ENCODE data around the gene THBS2.
"Not testable (repeated sequence)": the region's sequence is repeated elsewhere in the genome, so short reads cannot be mapped to it uniquely, and the experiment has no call there.

Gene THBS2

DNA sequence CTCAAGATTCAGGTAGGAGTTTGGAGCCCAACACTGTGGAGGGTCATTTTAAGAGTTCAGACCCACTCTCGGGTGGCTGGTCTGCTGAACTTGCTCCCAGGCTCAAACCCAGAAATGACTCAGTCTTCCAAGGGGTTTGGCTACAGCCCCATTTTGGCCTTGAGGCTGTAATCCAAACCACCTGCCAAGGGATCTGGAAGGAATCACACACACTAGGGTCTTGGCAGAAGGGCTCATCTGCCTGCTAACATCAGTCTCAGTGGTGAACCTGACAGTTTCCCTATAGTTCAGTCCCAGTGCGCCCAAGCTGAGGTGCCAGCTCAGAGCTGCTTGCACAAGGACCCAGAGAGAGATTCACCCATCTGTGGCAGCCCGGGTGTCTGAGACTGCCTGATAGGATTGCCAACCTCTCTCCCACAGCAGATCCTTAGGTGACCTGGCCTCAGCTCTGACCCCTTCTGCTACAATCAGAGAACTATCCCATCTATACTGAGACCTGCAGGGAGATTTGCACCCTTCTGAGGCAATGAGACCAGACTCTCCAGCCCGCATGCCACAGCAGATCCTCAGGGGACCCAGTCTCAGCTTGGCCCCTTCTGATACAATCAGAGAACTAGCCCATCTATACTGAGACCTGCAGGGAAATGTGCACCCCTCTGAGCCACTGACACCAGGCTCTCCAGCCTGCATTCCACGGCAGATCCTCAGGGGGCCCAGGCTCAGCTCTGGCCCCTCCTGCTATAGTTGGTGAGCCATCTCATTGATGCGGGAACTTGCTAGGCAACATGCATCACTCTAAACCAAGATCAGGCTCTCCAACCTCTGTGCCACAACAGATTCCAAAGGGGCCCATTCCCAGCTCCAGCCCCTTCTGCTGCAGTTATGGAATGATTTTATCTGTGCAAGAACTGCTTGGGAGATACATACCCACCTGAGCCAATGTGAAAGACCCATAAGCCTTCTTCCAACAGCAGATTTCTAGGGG is 48.2 kb downstream of the THBS2 start:
- DNase-seq, result no peak

DNA sequence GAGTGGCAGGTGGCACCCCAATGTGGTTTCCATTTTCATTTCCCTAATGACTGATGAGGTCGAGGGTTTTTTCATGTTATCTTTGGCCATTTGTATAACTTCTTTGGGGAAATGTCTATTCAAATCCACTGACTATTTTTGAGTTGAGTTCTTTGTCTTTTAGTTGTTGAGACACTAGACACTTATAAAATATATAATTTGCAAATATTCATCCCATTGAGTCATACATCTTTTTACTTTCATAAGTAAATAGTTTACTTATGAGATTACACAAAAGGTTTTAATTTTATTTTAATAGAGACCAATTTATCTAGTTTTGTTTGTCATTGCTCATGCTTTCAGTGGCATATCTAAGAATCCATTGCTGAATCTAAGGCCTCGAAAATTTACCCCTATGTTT is 49.5 kb downstream of the THBS2 start:
- no peak for DNase-seq

DNA sequence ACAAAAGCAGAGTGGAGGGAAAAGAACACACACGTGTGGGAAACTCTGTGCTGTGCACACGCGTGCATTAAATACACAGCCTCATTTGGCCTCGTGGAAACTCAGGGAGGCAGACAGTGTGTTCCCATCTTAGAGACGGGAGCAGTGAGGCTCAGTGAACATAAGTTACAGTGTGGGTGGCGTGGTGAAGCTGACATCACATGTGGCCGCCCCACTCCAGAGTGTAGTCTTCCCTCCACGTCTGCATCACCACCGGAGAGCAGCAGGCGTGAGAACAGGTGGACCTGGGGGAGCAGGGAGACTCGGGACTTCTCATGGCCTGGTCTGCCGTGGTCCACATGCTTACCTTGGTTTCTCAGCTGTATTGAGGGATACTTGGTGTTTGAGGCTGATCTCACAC is 51.7 kb downstream of the THBS2 start:
- no peak for DNase-seq

DNA sequence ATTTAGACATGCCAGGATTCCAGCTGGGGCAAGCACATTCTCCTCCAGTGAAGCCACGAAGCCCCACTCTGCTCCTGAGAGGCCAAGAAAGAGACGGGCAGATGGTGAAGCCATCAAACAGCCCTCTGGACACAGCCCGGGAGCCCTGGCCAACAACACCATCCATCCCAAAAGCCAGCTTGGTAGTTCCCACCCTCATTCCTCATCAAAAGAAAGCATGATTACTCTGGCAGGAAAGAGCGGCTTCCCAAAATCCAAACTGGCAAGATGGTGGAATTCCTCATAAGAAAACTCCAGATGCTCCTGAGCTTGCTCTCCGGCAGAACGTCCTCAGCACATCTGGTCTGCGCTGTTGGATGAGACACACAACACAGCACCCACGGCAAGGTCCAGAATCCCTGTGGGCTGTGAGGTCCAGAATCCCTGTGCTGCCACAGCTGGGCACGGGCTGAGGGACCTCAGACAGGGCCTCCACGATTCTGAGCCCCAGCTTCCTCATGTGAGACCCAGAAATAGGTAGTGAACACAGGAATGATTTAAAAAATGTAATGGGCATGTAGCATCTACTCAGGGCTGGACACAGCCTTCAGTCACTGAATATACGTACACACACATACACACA is 52.6 kb downstream of the THBS2 start:
- no peak for DNase-seq

DNA sequence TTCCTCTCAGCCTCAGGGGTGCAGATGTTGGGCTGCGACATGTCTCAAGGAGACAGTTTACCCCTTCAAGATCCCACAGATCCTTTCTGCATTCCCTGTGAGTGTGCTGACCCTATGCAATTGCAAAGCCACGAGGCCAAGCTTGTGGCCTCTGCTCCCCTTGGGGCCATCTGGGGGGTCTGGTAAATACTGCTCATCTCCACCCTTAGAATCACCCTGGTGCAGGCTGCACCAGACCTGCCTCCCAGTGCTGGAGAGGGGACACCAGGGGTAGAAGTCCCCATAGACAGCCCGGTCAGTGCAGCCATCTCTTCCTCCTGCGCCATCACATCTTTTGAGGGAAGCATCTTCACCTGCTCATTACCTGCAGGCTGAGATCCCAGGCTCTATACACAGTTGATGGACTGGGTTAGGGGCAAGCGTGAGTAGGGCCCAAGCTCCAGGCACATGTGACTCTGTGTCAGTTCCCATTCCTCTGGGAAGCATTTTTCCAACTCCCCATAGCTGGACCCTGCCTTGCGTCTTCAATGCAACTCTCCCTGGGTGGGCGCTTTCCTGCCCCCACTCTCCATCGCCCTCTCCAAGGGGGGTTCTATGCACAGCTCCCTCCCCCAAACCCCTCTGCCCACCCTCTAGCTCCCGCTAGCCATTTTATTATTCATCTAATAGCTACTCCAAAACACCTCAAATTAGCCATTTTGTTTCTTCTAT is 53.9 kb downstream of the THBS2 start:
- no peak for DNase-seq

DNA sequence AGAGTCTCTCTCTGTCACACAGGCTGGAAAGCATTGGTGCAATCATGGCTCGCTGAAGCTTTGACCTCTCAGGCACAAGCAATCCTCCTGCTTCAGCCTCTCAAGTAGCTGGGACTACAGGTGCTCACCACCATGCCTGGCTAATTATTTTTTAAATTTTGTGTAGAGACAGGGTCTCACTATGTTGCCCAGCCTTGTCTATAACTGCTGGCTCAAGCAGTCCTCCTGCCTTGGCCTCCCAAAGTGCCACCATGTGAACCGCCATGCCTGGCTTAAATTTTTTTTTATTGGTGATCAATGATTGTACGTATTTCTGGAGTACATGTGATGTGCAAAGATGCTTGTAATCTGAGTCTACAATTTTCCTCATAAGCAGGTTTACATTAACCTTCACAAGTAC is 54.8 kb downstream of the THBS2 start:
- DNase-seq, result no peak

DNA sequence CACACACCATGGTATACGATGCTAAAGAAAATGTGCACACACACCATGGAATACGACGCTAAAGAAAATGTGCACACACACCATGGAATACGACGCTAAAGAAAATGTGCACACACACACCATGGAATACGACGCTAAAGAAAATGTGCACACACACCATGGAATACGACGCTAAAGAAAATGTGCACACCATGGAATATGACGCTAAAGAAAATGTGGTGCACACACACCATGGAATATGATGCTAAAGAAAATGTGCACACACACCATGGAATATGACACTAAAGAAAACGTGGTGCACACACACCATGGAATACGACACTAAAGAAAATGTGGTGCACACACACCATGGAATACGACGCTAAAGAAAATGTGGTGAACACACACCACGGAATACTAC is 55.7 kb downstream of the THBS2 start:
- not testable (repeated sequence) for DNase-seq

DNA sequence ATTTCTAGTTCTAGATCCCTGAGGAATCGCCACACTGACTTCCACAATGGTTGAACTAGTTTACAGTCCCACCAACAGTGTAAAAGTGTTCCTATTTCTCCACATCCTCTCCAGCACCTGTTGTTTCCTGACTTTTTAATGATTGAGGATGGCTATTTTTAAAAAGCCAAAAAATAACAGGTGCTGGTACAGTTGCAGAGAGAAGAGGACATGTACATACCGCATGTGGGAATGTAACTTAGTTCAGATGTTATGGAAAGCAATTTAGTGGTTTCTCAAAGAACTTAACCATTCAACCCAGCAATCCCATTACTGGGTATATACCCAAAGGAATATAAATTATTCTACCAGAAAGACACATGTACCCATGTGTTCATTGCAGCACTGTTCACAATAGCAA is 57.4 kb downstream of the THBS2 start:
- DNase-seq, result not testable (repeated sequence)

DNA sequence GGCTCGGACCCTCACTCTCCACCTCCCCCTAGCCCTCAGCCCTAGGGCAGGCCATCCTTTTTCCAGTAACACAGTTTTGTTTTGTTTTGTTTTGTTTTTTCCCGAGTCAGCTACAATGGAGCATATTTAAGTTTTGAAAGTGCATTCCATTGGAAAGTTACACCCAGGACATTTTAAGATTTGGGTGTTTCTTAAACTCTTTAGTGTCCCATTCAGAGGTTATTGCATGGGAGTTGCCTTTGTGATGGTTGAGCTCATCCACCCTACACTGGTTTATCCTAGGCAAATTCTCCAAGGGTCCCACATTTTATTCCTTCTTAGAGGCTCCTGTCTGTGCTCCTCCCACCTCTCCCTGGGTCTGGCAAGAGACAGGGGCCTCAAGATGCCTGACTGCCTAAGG is 58.9 kb downstream of the THBS2 start:
- DNase-seq, result no peak

DNA sequence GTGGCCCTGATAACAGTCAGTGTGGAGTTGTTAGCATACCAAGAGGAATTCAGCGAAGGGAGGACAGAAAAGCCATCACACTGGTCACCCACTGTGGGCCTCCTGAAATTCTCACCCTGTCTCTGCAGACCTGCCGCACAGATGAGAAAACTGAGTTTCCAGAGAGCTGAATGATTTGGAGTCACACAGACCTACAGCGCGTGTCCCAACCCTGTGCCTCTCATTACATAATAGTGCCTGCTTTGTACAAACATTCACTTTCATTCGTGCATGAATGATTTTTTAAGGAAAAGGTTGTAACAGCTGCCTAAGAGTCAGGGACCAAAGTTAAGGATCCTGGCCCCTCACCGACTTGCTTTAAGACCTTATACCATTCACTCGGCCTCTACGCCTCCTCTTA is 62.7 kb downstream of the THBS2 start:
- no peak for DNase-seq

DNA sequence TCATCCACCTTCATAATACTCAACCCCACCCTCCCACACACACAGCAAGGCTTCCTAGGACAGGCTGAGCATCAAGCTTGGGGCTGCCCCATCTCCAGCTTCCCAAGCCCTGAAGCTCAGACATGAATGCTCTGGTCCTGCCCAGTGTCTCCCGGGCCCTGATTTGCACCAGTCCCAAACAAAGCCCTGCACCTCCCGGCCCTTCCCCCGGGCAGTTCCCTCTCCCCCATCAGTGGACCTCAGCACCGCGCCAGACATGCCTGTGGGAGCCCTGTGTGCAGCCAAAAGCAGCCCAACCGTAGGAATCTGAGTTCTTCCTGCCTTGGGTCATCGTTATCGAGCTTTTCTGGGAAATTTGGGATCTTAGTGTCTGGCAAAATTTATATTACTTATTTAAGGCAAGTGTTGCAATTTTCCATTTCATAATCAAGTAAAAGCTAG is 63.5 kb downstream of the THBS2 start:
- no peak for DNase-seq

DNA sequence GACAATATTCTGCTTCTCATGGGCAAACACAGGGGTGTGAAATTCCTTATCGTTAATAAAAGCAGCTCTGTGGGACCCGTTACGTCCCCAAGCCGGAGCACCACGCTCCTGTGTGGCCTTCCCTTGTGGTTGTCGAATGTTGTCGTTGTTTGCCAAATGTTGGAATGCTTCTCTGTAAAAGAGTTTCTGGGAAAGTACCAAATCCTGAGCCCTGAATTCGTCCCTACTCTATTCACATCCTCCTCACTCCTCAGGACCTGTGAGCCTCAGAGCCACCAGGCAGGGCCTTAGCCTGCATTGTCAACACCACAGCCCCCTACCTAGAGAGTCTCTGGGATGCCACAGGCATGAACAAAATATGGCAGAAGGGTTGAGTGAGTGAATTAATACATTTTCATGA is 64.0 kb downstream of the THBS2 start:
- DNase-seq, result no peak

DNA sequence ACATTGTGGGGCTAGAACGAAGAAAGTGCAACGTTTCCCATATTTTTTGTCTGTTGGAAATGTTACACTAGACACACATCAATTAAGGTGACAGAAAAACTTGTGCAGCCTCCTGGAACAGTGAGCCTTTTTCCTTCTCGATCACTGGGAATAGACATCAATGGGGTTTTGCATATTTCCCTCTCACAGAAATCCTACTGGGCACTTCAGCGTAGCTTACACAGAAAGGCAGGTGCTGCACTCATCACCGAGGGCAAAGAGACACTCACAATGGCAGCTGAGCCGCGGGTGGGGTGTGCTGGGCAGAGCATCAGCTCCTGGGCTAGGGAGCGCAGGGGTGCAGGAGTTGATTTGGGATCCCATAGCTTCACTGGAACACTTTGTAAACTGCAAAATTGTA is 64.5 kb downstream of the THBS2 start:
- no peak for DNase-seq

DNA sequence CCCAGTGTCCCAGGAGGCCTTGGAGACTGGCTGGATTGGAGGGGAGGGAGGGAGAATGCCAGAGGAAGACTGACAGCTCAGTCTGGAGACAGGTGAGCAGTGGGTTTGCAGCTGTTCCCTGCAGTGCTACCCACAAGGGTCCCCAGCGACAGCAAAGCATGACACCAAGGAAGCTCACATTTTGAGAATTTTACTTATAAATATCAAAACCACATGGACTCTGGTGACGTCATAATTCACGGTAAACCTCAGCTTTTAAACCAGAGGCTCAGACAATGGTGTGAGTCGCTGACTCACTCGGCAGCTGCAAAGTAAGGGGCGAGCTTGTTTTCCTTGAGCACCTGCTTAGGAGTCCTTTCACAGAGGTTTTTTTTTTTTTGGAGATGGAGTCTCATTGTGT is 65.2 kb downstream of the THBS2 start:
- DNase-seq, result no peak

DNA sequence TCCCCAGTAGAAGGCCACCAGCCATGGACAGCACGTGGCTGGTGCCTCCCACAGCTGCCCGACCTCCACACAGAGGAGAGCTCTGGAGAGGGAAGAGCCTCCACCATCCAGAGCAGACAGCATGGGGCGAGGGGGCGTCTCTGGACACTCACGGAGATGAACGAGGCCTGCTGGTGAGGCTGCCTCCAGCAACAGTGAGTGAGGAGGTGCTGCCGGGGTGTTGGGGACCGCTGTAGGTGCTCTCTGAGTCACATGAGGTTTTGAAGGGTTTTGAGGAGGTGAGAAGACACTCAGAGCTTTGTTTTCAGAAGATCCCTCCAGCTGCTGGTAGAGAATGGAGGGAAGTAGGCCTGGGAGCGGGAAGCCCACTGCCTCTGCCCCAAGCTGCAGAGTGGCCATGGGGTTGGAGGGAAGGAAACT is 65.6 kb downstream of the THBS2 start:
- DNase-seq, result no peak

DNA sequence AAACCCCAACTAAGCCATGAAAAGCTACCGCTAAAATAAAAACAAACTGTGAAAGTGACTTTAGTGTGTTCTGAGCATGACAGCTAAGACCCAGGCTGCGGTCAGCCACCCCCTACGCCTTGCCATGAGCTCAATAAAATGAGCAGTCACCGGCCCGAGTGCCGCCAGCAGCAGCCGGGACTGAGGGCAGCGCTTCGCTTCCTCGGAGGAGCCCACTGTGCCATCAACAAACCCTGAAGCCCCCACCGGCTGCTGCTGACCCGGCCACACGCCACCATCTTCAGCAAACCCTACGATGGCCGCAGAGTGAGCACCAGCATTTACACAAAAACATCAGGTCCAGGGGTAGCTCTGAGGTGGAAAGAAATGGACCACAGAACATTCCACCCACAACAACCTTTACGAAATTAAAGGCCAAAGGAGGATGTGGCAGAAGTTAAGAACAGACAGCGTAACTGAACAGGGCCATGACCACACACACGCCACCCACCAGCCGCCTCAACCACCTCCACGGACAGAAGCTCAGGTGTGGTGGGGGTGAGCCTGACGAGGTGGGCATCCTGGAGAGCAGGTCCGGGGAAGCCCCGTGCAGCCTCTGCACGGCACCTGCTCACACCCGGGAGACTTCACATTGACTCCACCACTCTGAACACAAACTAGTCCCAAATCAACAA is 67.0 kb downstream of the THBS2 start:
- DNase-seq, result no peak

DNA sequence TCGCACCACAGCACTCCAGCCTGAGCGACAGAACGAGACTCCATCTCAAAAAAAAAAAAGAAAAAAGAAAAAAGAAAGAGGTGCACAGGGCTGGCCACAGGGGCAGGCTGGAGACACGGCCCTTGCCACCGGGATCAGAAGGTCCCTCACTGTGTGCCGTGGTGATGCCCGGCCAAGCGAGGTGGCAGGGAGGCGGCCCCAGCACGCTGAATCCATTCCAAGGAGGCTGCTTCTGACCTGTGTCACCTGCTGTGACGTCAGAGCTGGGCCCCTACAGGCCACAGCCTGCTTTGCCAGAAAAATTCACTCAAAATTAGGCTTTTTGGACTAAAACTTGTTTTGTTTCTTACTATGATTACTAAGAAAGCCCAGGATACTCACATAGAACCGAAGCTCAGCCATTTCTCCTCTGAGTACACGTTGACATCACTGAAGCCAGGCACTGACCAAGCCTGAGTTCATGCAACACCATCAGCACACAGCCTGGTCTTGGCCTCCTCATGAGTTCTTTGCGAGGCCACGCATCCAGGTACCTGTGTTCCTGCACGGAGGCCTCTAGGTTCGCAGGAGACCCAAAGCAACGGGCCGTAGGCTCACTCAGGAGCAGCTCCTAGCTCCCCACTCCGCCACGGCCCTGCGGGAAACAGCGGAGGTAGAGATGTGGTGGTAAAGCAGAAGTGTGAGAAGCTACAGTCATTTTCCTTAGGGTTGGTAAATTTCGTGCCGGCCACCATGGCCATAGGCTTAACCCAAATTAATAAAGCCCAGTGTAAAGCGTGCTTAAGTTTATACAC is 67.8 kb downstream of the THBS2 start:
- DNase-seq, result no peak

DNA sequence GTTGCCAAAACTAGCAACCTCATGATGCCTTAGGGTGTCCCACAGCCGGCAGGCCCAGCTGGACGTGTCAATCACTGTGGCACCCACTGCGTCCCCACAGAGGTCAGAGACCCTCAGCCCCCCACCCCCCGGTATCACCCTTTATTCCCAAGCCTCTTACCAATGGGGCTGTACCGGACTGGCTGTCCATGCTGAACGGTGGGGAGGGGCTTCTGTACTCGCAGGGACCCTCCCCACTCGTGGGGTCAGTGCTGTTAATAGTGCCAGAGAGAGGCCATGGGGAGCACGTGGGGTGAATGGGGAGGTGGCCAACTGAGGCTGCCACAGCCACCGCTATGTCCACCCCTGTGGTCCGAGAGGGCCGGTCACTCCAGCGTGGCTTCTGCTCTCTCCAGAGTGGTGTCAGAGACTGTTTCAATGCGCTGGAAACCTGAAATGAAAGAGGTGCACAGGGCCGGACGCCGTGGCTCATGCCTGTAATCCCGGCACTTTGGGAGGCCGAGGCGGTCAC is 68.6 kb downstream of the THBS2 start:
- DNase-seq, result no peak

DNA sequence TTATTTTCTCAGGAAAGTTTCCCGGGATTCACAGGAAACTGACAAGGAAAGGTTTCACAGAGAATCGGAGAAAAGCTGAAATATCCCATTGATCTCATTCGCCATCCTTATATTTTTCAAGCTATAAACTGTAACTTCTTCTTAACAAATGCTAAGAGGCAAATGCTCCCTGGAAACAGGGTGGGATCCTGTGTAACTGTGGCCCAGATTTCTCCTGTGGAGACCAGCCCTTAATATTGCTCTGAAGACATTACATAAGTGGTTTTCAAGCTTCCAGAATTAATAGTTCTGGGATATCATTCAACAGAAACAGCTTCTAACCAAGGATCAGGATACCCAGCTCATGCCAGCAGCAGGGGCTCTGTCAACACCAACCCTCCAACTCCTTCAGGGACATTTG is 69.2 kb downstream of the THBS2 start:
- DNase-seq, result no peak

DNA sequence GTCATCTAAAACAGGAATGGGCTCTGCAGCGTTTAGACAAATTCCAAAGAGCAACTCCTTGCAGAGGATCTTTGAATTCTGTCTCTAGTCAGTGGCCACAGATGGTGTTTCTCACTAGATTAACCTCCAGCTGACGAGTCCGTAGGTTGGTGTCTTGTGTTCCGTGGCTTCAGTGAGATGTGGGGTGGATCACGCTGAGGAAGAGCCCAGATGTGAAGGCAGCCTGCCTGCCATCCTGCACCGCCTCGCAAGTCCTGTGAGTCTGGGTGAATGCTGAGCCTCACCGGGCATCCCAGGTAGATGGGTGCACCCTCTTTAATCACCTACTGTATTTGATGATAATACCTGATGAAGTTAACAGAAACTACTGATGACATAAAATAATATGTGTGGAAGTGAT is 70.4 kb downstream of the THBS2 start:
- no peak for DNase-seq

DNA sequence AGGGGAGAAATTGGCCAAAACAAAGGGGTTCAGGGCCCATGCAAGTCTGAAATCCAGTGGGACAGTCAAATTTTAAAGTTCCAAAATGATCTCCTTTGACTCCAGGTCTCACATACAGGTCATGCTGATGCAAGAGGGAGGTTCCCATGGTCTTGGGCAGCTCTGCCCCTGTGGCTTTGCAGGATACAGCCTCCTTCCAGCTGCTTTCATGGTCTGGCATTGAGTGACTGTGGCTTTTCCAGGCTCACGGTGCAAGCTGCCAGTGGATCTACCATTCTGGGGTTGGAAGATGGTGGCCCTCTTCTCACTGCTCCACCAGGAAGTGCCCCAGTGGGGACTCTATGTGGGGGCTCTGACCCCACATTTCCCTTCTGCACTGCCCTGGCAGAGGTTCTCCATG is 73.8 kb downstream of the THBS2 start:
- DNase-seq, result not testable (repeated sequence)

Measured in activated naive CD4-positive, alpha-beta T cell treated with Interleukin-2 at 50 U/mL for 16 hours (primary cell).